H1 (cell line): Measurements from ENCODE around the gene RARRES2. TPM values are rescaled to one million over a fixed set of nuclear protein-coding genes. Genes with fewer than 3 reads are reported as not detected.

Source experiments
- BRCA1 ChIP-seq: IDR thresholded peaks from 2 replicates; pipeline ENCODE4 v1.6.1; 2012; ENCODE audit warnings: low read depth, low read length, improper control_type of control experiment
- CTBP2 ChIP-seq: IDR thresholded peaks from 2 replicates; pipeline ENCODE4 v1.7.0; 2011; ENCODE audit warnings: borderline replicate concordance, mild to moderate bottlenecking, moderate library complexity, mixed read lengths, low read length; ENCODE audit not compliant: insufficient read depth, insufficient read length
- JUND ChIP-seq: IDR thresholded peaks from 2 replicates; pipeline ENCODE4 v1.6.1; 2011; ENCODE audit warnings: mild to moderate bottlenecking, improper control_type of control experiment, low read length
- KDM5A ChIP-seq: fragments of 200-600 bp; IDR thresholded peaks from 2 replicates; pipeline ENCODE4 v1.7.1; 2012; ENCODE audit warnings: mild to moderate bottlenecking, low read length, inconsistent platforms, mixed read lengths
- NANOG ChIP-seq: IDR thresholded peaks from 2 replicates; pipeline ENCODE4 v1.6.1; 2011; ENCODE audit warnings: low read length, low read depth, mild to moderate bottlenecking, inconsistent platforms; ENCODE audit not compliant: insufficient read depth, poor library complexity, severe bottlenecking
- POLR2A ChIP-seq, 2 experiments: IDR thresholded peaks; 1 replicate in 1 of 2; 2 replicates in 1 of 2; pipeline ENCODE4 v1.6.1; 2011; ENCODE audit warnings: low read depth in 2 of 2, low read length in 2 of 2, mild to moderate bottlenecking in 2 of 2; ENCODE audit errors: control extremely low read depth in 1 of 2
- SIX5 ChIP-seq: IDR thresholded peaks from 2 replicates; pipeline ENCODE4 v1.6.1; 2011; ENCODE audit warnings: mild to moderate bottlenecking, low read depth, low read length
- polyA plus RNA-seq, 7 experiments: library from polyadenylated mRNA; depleted of rRNA in 3 of 7; stranded (reverse) in 5 of 7; unstranded in 2 of 7; fragments of >200 nt in 5 of 7; fragments of 200-250 nt in 2 of 7; gene quantifications; 1 replicate in 5 of 7; 2 replicates in 1 of 7; 4 replicates in 1 of 7; pipeline versions ENCODE4 v1.2.1 to v1.2.3, GENCODE V29; 2011 to 2013; ENCODE audit warnings: missing spikeins in 2 of 7, mixed read lengths in 2 of 7
- total RNA-seq: library from RNA; stranded (reverse); fragmentation: NEBNext Ultra II Directional; extraction: Animal tissue kit (Norgen Biotek cat#: 25700); gene quantifications from 2 replicates; pipeline ENCODE4 v1.2.1, GENCODE V29; 2021
- TF ChIP-seq, protein P1 (sequence below): fragments of 300-600 bp; sonication (generic); IDR thresholded peaks from 2 replicates; pipeline ENCODE4 v1.7.1; 2012; ENCODE audit warnings: low read length, moderate library complexity, mild to moderate bottlenecking, inconsistent platforms; ENCODE audit not compliant: insufficient replicate concordance
- TF ChIP-seq, protein P2 (sequence below): IDR thresholded peaks from 2 replicates; pipeline ENCODE4 v1.6.1; 2012; ENCODE audit warnings: low read length, inconsistent platforms
- TF ChIP-seq, protein P3 (sequence below): IDR thresholded peaks from 2 replicates; pipeline ENCODE4 v1.6.1; 2012; ENCODE audit warnings: inconsistent platforms

RARRES2 gene
- total and polyA plus RNA-seq, 2 of the 8 experiments (the other 6 are each of a cell fraction or from before 2014, with no cell fraction given): 254 to 441 TPM

DNA sequence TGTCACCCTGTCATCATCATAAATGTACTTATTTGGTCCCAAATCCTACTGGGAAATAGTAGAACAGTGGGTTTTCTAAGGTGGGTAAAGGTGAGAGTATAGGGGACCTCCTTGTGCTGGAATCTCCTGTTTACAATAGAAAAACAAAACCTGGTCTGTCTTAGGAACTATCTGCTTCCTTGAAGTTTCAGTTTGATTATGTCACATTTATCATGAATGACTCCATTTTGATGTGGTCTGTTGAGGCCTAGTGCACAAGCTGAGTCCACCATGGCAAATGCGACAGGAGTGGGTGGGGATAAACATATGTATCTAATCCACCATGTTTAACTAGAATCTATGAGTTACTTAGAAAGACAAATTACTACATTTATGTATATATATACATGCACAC lies 14.2 kb upstream of the RARRES2 start (continued):
- TF ChIP-seq, protein P1, sequence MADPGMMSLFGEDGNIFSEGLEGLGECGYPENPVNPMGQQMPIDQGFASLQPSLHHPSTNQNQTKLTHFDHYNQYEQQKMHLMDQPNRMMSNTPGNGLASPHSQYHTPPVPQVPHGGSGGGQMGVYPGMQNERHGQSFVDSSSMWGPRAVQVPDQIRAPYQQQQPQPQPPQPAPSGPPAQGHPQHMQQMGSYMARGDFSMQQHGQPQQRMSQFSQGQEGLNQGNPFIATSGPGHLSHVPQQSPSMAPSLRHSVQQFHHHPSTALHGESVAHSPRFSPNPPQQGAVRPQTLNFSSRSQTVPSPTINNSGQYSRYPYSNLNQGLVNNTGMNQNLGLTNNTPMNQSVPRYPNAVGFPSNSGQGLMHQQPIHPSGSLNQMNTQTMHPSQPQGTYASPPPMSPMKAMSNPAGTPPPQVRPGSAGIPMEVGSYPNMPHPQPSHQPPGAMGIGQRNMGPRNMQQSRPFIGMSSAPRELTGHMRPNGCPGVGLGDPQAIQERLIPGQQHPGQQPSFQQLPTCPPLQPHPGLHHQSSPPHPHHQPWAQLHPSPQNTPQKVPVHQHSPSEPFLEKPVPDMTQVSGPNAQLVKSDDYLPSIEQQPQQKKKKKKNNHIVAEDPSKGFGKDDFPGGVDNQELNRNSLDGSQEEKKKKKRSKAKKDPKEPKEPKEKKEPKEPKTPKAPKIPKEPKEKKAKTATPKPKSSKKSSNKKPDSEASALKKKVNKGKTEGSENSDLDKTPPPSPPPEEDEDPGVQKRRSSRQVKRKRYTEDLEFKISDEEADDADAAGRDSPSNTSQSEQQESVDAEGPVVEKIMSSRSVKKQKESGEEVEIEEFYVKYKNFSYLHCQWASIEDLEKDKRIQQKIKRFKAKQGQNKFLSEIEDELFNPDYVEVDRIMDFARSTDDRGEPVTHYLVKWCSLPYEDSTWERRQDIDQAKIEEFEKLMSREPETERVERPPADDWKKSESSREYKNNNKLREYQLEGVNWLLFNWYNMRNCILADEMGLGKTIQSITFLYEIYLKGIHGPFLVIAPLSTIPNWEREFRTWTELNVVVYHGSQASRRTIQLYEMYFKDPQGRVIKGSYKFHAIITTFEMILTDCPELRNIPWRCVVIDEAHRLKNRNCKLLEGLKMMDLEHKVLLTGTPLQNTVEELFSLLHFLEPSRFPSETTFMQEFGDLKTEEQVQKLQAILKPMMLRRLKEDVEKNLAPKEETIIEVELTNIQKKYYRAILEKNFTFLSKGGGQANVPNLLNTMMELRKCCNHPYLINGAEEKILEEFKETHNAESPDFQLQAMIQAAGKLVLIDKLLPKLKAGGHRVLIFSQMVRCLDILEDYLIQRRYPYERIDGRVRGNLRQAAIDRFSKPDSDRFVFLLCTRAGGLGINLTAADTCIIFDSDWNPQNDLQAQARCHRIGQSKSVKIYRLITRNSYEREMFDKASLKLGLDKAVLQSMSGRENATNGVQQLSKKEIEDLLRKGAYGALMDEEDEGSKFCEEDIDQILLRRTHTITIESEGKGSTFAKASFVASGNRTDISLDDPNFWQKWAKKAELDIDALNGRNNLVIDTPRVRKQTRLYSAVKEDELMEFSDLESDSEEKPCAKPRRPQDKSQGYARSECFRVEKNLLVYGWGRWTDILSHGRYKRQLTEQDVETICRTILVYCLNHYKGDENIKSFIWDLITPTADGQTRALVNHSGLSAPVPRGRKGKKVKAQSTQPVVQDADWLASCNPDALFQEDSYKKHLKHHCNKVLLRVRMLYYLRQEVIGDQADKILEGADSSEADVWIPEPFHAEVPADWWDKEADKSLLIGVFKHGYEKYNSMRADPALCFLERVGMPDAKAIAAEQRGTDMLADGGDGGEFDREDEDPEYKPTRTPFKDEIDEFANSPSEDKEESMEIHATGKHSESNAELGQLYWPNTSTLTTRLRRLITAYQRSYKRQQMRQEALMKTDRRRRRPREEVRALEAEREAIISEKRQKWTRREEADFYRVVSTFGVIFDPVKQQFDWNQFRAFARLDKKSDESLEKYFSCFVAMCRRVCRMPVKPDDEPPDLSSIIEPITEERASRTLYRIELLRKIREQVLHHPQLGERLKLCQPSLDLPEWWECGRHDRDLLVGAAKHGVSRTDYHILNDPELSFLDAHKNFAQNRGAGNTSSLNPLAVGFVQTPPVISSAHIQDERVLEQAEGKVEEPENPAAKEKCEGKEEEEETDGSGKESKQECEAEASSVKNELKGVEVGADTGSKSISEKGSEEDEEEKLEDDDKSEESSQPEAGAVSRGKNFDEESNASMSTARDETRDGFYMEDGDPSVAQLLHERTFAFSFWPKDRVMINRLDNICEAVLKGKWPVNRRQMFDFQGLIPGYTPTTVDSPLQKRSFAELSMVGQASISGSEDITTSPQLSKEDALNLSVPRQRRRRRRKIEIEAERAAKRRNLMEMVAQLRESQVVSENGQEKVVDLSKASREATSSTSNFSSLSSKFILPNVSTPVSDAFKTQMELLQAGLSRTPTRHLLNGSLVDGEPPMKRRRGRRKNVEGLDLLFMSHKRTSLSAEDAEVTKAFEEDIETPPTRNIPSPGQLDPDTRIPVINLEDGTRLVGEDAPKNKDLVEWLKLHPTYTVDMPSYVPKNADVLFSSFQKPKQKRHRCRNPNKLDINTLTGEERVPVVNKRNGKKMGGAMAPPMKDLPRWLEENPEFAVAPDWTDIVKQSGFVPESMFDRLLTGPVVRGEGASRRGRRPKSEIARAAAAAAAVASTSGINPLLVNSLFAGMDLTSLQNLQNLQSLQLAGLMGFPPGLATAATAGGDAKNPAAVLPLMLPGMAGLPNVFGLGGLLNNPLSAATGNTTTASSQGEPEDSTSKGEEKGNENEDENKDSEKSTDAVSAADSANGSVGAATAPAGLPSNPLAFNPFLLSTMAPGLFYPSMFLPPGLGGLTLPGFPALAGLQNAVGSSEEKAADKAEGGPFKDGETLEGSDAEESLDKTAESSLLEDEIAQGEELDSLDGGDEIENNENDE: no peak
- TF ChIP-seq, protein P2, sequence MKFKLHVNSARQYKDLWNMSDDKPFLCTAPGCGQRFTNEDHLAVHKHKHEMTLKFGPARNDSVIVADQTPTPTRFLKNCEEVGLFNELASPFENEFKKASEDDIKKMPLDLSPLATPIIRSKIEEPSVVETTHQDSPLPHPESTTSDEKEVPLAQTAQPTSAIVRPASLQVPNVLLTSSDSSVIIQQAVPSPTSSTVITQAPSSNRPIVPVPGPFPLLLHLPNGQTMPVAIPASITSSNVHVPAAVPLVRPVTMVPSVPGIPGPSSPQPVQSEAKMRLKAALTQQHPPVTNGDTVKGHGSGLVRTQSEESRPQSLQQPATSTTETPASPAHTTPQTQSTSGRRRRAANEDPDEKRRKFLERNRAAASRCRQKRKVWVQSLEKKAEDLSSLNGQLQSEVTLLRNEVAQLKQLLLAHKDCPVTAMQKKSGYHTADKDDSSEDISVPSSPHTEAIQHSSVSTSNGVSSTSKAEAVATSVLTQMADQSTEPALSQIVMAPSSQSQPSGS: no peak
- TF ChIP-seq KDM5A (no peak), POLR2A (IDR thresholded peaks at IDR 0.05; ENCODE audit: control extremely low read depth in 1 of 2, low read depth in 2 of 2, low read length in 2 of 2) (no peak), JUND (no peak), NANOG (no peak), SIX5 (no peak), CTBP2 (no peak), BRCA1 (no peak)
- TF ChIP-seq, protein P3, sequence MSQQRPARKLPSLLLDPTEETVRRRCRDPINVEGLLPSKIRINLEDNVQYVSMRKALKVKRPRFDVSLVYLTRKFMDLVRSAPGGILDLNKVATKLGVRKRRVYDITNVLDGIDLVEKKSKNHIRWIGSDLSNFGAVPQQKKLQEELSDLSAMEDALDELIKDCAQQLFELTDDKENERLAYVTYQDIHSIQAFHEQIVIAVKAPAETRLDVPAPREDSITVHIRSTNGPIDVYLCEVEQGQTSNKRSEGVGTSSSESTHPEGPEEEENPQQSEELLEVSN: no peak
